Neural progenitor cell (in vitro differentiated cells): ENCODE results near the gene BNIP3.

ENCODE experiments used
- EZH2 ChIP-seq: fragments of 200-600 bp; sonication (generic); IDR thresholded peaks from 2 replicates; pipeline ENCODE4 v1.6.1; 2017; ENCODE audit warnings: antibody characterized with exemption, mild to moderate bottlenecking, moderate library complexity
- EZH2phosphoT487 ChIP-seq: fragments of 200-600 bp; sonication (generic); IDR thresholded peaks from 2 replicates; pipeline ENCODE4 v1.6.1; 2017; ENCODE audit warnings: antibody characterized with exemption
- TF ChIP-seq, protein P1 (sequence below): fragments of 200-600 bp; sonication (generic); IDR thresholded peaks from 2 replicates; pipeline ENCODE4 v1.5.1; 2017; ENCODE audit warnings: antibody characterized with exemption, mild to moderate bottlenecking

- TF ChIP-seq, protein P1, sequence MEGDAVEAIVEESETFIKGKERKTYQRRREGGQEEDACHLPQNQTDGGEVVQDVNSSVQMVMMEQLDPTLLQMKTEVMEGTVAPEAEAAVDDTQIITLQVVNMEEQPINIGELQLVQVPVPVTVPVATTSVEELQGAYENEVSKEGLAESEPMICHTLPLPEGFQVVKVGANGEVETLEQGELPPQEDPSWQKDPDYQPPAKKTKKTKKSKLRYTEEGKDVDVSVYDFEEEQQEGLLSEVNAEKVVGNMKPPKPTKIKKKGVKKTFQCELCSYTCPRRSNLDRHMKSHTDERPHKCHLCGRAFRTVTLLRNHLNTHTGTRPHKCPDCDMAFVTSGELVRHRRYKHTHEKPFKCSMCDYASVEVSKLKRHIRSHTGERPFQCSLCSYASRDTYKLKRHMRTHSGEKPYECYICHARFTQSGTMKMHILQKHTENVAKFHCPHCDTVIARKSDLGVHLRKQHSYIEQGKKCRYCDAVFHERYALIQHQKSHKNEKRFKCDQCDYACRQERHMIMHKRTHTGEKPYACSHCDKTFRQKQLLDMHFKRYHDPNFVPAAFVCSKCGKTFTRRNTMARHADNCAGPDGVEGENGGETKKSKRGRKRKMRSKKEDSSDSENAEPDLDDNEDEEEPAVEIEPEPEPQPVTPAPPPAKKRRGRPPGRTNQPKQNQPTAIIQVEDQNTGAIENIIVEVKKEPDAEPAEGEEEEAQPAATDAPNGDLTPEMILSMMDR, result no peak
- no peak for TF ChIP-seq EZH2phosphoT487
- TF ChIP-seq EZH2, result no peak
Measured at GRCh38 chr10:132011445-132011844, 29.7 kb upstream of the BNIP3 start.
